H1 (cell line): ENCODE measurements around the gene CDK5R2.
A peak's percentile ranks its signal among the peaks of the same experiment; 100 is the strongest.

Experiments used
- BRCA1 ChIP-seq: IDR thresholded peaks from 2 replicates; pipeline ENCODE4 v1.6.1; 2012; ENCODE audit warnings: low read depth, low read length, improper control_type of control experiment
- CTCF ChIP-seq, 3 experiments: IDR thresholded peaks; 1 replicate in 2 of 3; 2 replicates in 1 of 3; pipeline versions ENCODE4 v1.5.1 to v1.6.1; 2011; ENCODE audit warnings: low read length in 3 of 3, mild to moderate bottlenecking in 3 of 3, inconsistent platforms in 2 of 3, low read depth in 1 of 3, moderate library complexity in 1 of 3; ENCODE audit not compliant: insufficient read depth in 1 of 3; ENCODE audit errors: control extremely low read depth in 1 of 3
- EZH2 ChIP-seq: fragments of 200-600 bp; sonication (generic); IDR thresholded peaks from 2 replicates; pipeline ENCODE4 v1.7.1; 2012; ENCODE audit warnings: low read depth, mild to moderate bottlenecking, moderate library complexity, low read length, inconsistent platforms; ENCODE audit not compliant: severe bottlenecking
- FOSL1 ChIP-seq: IDR thresholded peaks from 2 replicates; pipeline ENCODE4 v1.6.1; 2011; ENCODE audit warnings: mild to moderate bottlenecking, low read depth, low read length, moderate library complexity; ENCODE audit not compliant: insufficient read depth
- POLR2A ChIP-seq, 2 experiments: IDR thresholded peaks; 1 replicate in 1 of 2; 2 replicates in 1 of 2; pipeline ENCODE4 v1.6.1; 2011; ENCODE audit warnings: low read depth in 2 of 2, low read length in 2 of 2, mild to moderate bottlenecking in 2 of 2; ENCODE audit errors: control extremely low read depth in 1 of 2
- POLR2AphosphoS5 ChIP-seq: IDR thresholded peaks from 2 replicates; pipeline ENCODE4 v1.6.1; 2011; ENCODE audit warnings: low read depth, low read length
- RFX5 ChIP-seq: IDR thresholded peaks from 2 replicates; pipeline ENCODE4 v1.6.1; 2011; ENCODE audit warnings: low read depth, low read length, improper control_type of control experiment, borderline replicate concordance
- SIN3A ChIP-seq, 2 experiments: IDR thresholded peaks in 1 of 2; conservative IDR thresholded peaks in 1 of 2; 2 replicates each; pipeline ENCODE4 v1.6.1; 2011 to 2012; ENCODE audit warnings: low read length in 2 of 2, improper control_type of control experiment in 1 of 2, low read depth in 1 of 2, mild to moderate bottlenecking in 1 of 2
- SP4 ChIP-seq: IDR thresholded peaks from 2 replicates; pipeline ENCODE4 v1.6.1; 2012; ENCODE audit warnings: low read length, inconsistent platforms
- SRF ChIP-seq: IDR thresholded peaks from 2 replicates; pipeline ENCODE4 v1.6.1; 2011; ENCODE audit warnings: mild to moderate bottlenecking, low read depth, low read length, moderate library complexity
- YY1 ChIP-seq: IDR thresholded peaks from 2 replicates; pipeline ENCODE4 v1.6.1; 2011; ENCODE audit warnings: low read depth, mild to moderate bottlenecking, low read length

GRCh38 chr2:218961651-218962570 is 2.4 kb downstream of the CDK5R2 start:
- no peak for TF ChIP-seq RFX5
- no peak for TF ChIP-seq FOSL1
- TF ChIP-seq POLR2A (IDR thresholded peaks at IDR 0.05; ENCODE audit: control extremely low read depth in 1 of 2, low read depth in 2 of 2, low read length in 2 of 2): no peak
- TF ChIP-seq SP4: no peak
- TF ChIP-seq POLR2AphosphoS5: no peak
- TF ChIP-seq SRF: no peak
- TF ChIP-seq CTCF (IDR thresholded peaks at IDR 0.05; ENCODE audit: control extremely low read depth in 1 of 3, insufficient read depth in 1 of 3, low read depth in 1 of 3, low read length in 3 of 3): no peak
- TF ChIP-seq BRCA1: no peak
- no peak for TF ChIP-seq YY1
- peak in 1 of 2 experiments; percentile 84; a peak in 1 of 4 replicates for TF ChIP-seq SIN3A (conservative IDR thresholded peaks at IDR 0.05 in 1 of 2, IDR thresholded peaks at IDR 0.05 in 1 of 2; ENCODE audit: low read depth in 1 of 2, low read length in 2 of 2)
- no peak for TF ChIP-seq EZH2
